Amniotic epithelial cell (primary cell): ENCODE results near the gene NLRP12.
A peak's percentile ranks its signal among the peaks of the same experiment; 100 is the strongest.
"Not testable (repeated sequence)": the region's sequence is repeated elsewhere in the genome, so short reads cannot be mapped to it uniquely, and the experiment has no call there.

Experiments used
- DNase-seq: peaks from one replicate; pipeline ENCODE4 v3.0.0-alpha.2; 2010; ENCODE audit warnings: low read depth

Gene NLRP12

GRCh38 chr19:53828531-53828930 lies 4.4 kb upstream of the NLRP12 start:
- DNase-seq, result no peak

GRCh38 chr19:53826876-53827275 lies 2.8 kb upstream of the NLRP12 start:
- no peak for DNase-seq

GRCh38 chr19:53823380-53824120 lies 564 bp downstream of the NLRP12 start:
- no peak for DNase-seq

- no peak for DNase-seq
Measured at GRCh38 chr19:53819861-53820260, 4.3 kb downstream of the NLRP12 start.

GRCh38 chr19:53818756-53819155 lies 5.4 kb downstream of the NLRP12 start:
- no peak for DNase-seq

- peak; percentile 72 for DNase-seq
Measured at GRCh38 chr19:53813996-53814395, 10.1 kb downstream of the NLRP12 start.

GRCh38 chr19:53812335-53812734 lies 11.8 kb downstream of the NLRP12 start:
- DNase-seq, result no peak

- DNase-seq, result no peak
Measured at GRCh38 chr19:53810891-53811290, 13.2 kb downstream of the NLRP12 start.

- no peak for DNase-seq
Measured at GRCh38 chr19:53810187-53810546, 13.9 kb downstream of the NLRP12 start.

- no peak for DNase-seq
Measured at GRCh38 chr19:53809518-53810186, 14.5 kb downstream of the NLRP12 start.

- DNase-seq, result peak; percentile 35
Measured at GRCh38 chr19:53808710-53809125, 15.4 kb downstream of the NLRP12 start.

GRCh38 chr19:53801257-53801656 lies 22.9 kb downstream of the NLRP12 start:
- no peak for DNase-seq

GRCh38 chr19:53795019-53795418 lies 29.1 kb downstream of the NLRP12 start:
- DNase-seq, result no peak

- DNase-seq, result peak; percentile 79
Measured at GRCh38 chr19:53792721-53793433, 31.2 kb downstream of the NLRP12 start.

GRCh38 chr19:53789708-53790678 lies 34.1 kb downstream of the NLRP12 start:
- DNase-seq, result no peak

GRCh38 chr19:53787266-53787665 lies 36.8 kb downstream of the NLRP12 start:
- no peak for DNase-seq

GRCh38 chr19:53786744-53787143 lies 37.4 kb downstream of the NLRP12 start:
- no peak for DNase-seq

- DNase-seq, result no peak
Measured at GRCh38 chr19:53785196-53785889, 38.8 kb downstream of the NLRP12 start.

GRCh38 chr19:53782698-53783097 lies 41.4 kb downstream of the NLRP12 start:
- DNase-seq, result no peak

- not testable (repeated sequence) for DNase-seq
Measured at GRCh38 chr19:53781332-53781731, 42.8 kb downstream of the NLRP12 start.

GRCh38 chr19:53780506-53780905 lies 43.6 kb downstream of the NLRP12 start:
- DNase-seq, result no peak
